Nephron progenitor cell (in vitro differentiated cells): ENCODE results near the gene FBXO42.
"Not testable (repeated sequence)": the region's sequence is repeated elsewhere in the genome, so short reads cannot be mapped to it uniquely, and the experiment has no call there.

Experiments
- DNase-seq: peaks from one replicate; pipeline ENCODE4 v3.0.0; 2021
- H3K27ac Mint-ChIP-seq: 2 replicates; pipeline ENCODE4 v1.8.0; 2021; ENCODE audit warnings: mild to moderate bottlenecking, moderate library complexity, mixed read lengths
- H3K27me3 Mint-ChIP-seq: 2 replicates; pipeline ENCODE4 v1.8.0; 2021; ENCODE audit warnings: mild to moderate bottlenecking, low read depth, mixed read lengths; ENCODE audit not compliant: poor library complexity
- H3K36me3 Mint-ChIP-seq: 2 replicates; pipeline ENCODE4 v1.8.0; 2021; ENCODE audit warnings: low read depth, mixed read lengths
- H3K4me1 Mint-ChIP-seq: 2 replicates; pipeline ENCODE4 v1.8.0; 2021; ENCODE audit warnings: mixed read lengths
- H3K4me3 Mint-ChIP-seq: 2 replicates; pipeline ENCODE4 v1.8.0; 2021; ENCODE audit warnings: mild to moderate bottlenecking, moderate library complexity, mixed read lengths
- H3K9me3 Mint-ChIP-seq: 2 replicates; pipeline ENCODE4 v1.8.0; 2021; ENCODE audit warnings: mild to moderate bottlenecking, moderate library complexity, mixed read lengths
- CTCF ChIP-seq: fragments of 200-600 bp; sonication (generic); IDR thresholded peaks from 2 replicates; pipeline ENCODE4 v1.5.0; 2021; ENCODE audit warnings: antibody characterized with exemption

FBXO42 gene

GRCh38 chr1:16217061-16217785, 135.1 kb downstream of the FBXO42 start:
- no peak overlapping the region for H3K27ac Mint-ChIP-seq
- peaks cover 17% of the 10 kb centered on the region for H3K4me1 Mint-ChIP-seq
- no peak for TF ChIP-seq CTCF
- H3K4me3 Mint-ChIP-seq = peak overlapping the region; percentile 85
- H3K9me3 Mint-ChIP-seq = no peaks in the 10 kb centered on the region
- H3K36me3 Mint-ChIP-seq = no peaks in the 10 kb centered on the region
- DNase-seq = peak; percentile 99
- peaks cover 44% of the 10 kb centered on the region for H3K27me3 Mint-ChIP-seq

- peak overlapping the region; percentile 85 for H3K4me3 Mint-ChIP-seq
- peaks cover 37% of the 10 kb centered on the region for H3K27me3 Mint-ChIP-seq
- H3K4me1 Mint-ChIP-seq = peaks cover 19% of the 10 kb centered on the region
- H3K9me3 Mint-ChIP-seq = no peaks in the 10 kb centered on the region
- DNase-seq = peak; percentile 97
- no peak overlapping the region for H3K27ac Mint-ChIP-seq
- no peaks in the 10 kb centered on the region for H3K36me3 Mint-ChIP-seq
- TF ChIP-seq CTCF = no peak
Observed at GRCh38 chr1:16215882-16216753, 136.2 kb downstream of the FBXO42 start.

GRCh38 chr1:16215240-16215639, 137.0 kb downstream of the FBXO42 start:
- not testable (repeated sequence) for H3K9me3 Mint-ChIP-seq, H3K36me3 Mint-ChIP-seq, H3K4me3 Mint-ChIP-seq, H3K27ac Mint-ChIP-seq, DNase-seq
- Mint-ChIP-seq H3K4me1 (peaks cover 19% of the 10 kb centered on the region), H3K27me3 (peaks cover 40% of the 10 kb centered on the region)

GRCh38 chr1:16213544-16213943, 138.7 kb downstream of the FBXO42 start:
- not testable (repeated sequence) for DNase-seq, H3K9me3 Mint-ChIP-seq, H3K27ac Mint-ChIP-seq, H3K36me3 Mint-ChIP-seq, H3K4me3 Mint-ChIP-seq
- Mint-ChIP-seq H3K27me3 (peaks cover 31% of the 10 kb centered on the region), H3K4me1 (peaks cover 25% of the 10 kb centered on the region)

- Mint-ChIP-seq H3K4me3 (no peak overlapping the region), H3K27ac (no peak overlapping the region), H3K27me3 (peaks cover 33% of the 10 kb centered on the region), H3K36me3 (no peaks in the 10 kb centered on the region), H3K4me1 (peaks cover 20% of the 10 kb centered on the region), H3K9me3 (no peaks in the 10 kb centered on the region)
- no peak for DNase-seq
- no peak for TF ChIP-seq CTCF
Observed at GRCh38 chr1:16213013-16213412, 139.3 kb downstream of the FBXO42 start.

- Mint-ChIP-seq H3K36me3 (no peaks in the 10 kb centered on the region), H3K27me3 (peaks cover 36% of the 10 kb centered on the region), H3K9me3 (no peaks in the 10 kb centered on the region), H3K4me3 (no peak within 1 kb of the TSS), H3K27ac (peak within 1 kb of the TSS; percentile 85), H3K4me1 (peaks cover 16% of the 10 kb centered on the region)
- no peak for TF ChIP-seq CTCF
- no peak for DNase-seq
Observed at GRCh38 chr1:16212251-16212961, 139.9 kb downstream of the FBXO42 start, which contains the start of gene ARHGEF19. Gene ARHGEF19, minus strand, starts transcription at chr1:16212652. Its CDS starts 3,598 bp downstream, at chr1:16209054.
